Liver (tissue), 3 donors: ENCODE measurements around the gene PCDH15.

Experiments used
- ATF3 ChIP-seq: IDR thresholded peaks from 2 replicates; pipeline ENCODE4 v1.6.1; 2016; ENCODE audit warnings: antibody characterized with exemption
- EGR1 ChIP-seq, 2 donors: IDR thresholded peaks; 2 replicates each; pipeline ENCODE4 v1.6.1; 2016 to 2018; ENCODE audit warnings: antibody characterized with exemption in 2 of 2, low read depth in 2 of 2
- FOXA2 ChIP-seq: IDR thresholded peaks from 2 replicates; pipeline ENCODE4 v1.6.1; 2016; ENCODE audit warnings: antibody characterized with exemption
- GABPA ChIP-seq, 2 donors: IDR thresholded peaks in 1 of 2; conservative IDR thresholded peaks in 1 of 2; 2 replicates each; pipeline ENCODE4 v1.6.1; 2016; ENCODE audit warnings: antibody characterized with exemption in 2 of 2, mild to moderate bottlenecking in 1 of 2, moderate library complexity in 1 of 2
- HNF4A ChIP-seq, 2 donors: conservative IDR thresholded peaks; 2 replicates each; pipeline ENCODE4 v1.6.1; 2016; ENCODE audit warnings: antibody characterized with exemption in 2 of 2, mild to moderate bottlenecking in 2 of 2
- JUND ChIP-seq, 2 donors: IDR thresholded peaks; 2 replicates each; pipeline ENCODE4 v1.6.1; 2016; ENCODE audit warnings: antibody characterized with exemption in 2 of 2
- YY1 ChIP-seq: IDR thresholded peaks from 2 replicates; pipeline ENCODE4 v1.6.1; 2016; ENCODE audit warnings: antibody characterized with exemption, mild to moderate bottlenecking
- ZBTB33 ChIP-seq: IDR thresholded peaks from 2 replicates; pipeline ENCODE4 v1.6.1; 2016; ENCODE audit warnings: antibody characterized with exemption
- TF ChIP-seq, protein P1 (sequence below): fragments of 150-350 bp; IDR thresholded peaks from 2 replicates; pipeline ENCODE4 v1.5.1; 2017; ENCODE audit warnings: improper control_type of control experiment, low read depth, low read length; ENCODE audit not compliant: missing input control
- TF ChIP-seq, protein P2 (sequence below): IDR thresholded peaks from 2 replicates; pipeline ENCODE4 v1.6.1; 2016; ENCODE audit warnings: antibody characterized with exemption, mild to moderate bottlenecking
- TF ChIP-seq, protein P3 (sequence below): IDR thresholded peaks from 2 replicates; pipeline ENCODE4 v1.6.1; 2016; ENCODE audit warnings: antibody characterized with exemption
- donor health status: healthy.
- donor health status: healthy.

GRCh38 chr10:54620352-54620751 lies 180.7 kb downstream of the PCDH15 start:
- TF ChIP-seq YY1 = no peak
- no peak for TF ChIP-seq ATF3
- TF ChIP-seq, protein P1, sequence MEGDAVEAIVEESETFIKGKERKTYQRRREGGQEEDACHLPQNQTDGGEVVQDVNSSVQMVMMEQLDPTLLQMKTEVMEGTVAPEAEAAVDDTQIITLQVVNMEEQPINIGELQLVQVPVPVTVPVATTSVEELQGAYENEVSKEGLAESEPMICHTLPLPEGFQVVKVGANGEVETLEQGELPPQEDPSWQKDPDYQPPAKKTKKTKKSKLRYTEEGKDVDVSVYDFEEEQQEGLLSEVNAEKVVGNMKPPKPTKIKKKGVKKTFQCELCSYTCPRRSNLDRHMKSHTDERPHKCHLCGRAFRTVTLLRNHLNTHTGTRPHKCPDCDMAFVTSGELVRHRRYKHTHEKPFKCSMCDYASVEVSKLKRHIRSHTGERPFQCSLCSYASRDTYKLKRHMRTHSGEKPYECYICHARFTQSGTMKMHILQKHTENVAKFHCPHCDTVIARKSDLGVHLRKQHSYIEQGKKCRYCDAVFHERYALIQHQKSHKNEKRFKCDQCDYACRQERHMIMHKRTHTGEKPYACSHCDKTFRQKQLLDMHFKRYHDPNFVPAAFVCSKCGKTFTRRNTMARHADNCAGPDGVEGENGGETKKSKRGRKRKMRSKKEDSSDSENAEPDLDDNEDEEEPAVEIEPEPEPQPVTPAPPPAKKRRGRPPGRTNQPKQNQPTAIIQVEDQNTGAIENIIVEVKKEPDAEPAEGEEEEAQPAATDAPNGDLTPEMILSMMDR = no peak
- TF ChIP-seq, protein P2, sequence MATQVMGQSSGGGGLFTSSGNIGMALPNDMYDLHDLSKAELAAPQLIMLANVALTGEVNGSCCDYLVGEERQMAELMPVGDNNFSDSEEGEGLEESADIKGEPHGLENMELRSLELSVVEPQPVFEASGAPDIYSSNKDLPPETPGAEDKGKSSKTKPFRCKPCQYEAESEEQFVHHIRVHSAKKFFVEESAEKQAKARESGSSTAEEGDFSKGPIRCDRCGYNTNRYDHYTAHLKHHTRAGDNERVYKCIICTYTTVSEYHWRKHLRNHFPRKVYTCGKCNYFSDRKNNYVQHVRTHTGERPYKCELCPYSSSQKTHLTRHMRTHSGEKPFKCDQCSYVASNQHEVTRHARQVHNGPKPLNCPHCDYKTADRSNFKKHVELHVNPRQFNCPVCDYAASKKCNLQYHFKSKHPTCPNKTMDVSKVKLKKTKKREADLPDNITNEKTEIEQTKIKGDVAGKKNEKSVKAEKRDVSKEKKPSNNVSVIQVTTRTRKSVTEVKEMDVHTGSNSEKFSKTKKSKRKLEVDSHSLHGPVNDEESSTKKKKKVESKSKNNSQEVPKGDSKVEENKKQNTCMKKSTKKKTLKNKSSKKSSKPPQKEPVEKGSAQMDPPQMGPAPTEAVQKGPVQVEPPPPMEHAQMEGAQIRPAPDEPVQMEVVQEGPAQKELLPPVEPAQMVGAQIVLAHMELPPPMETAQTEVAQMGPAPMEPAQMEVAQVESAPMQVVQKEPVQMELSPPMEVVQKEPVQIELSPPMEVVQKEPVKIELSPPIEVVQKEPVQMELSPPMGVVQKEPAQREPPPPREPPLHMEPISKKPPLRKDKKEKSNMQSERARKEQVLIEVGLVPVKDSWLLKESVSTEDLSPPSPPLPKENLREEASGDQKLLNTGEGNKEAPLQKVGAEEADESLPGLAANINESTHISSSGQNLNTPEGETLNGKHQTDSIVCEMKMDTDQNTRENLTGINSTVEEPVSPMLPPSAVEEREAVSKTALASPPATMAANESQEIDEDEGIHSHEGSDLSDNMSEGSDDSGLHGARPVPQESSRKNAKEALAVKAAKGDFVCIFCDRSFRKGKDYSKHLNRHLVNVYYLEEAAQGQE = no peak
- TF ChIP-seq ZBTB33 = no peak
- no peak for TF ChIP-seq EGR1 (IDR thresholded peaks at IDR 0.05; ENCODE audit: low read depth in 2 of 2)
- TF ChIP-seq HNF4A (conservative IDR thresholded peaks at IDR 0.05) = no peak
- TF ChIP-seq, protein P3, sequence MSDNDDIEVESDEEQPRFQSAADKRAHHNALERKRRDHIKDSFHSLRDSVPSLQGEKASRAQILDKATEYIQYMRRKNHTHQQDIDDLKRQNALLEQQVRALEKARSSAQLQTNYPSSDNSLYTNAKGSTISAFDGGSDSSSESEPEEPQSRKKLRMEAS = no peak
- TF ChIP-seq JUND (IDR thresholded peaks at IDR 0.05) = no peak
- no peak for TF ChIP-seq GABPA (IDR thresholded peaks at IDR 0.05 in 1 of 2, conservative IDR thresholded peaks at IDR 0.05 in 1 of 2)
- TF ChIP-seq FOXA2 = no peak
